Heart left ventricle (tissue), 16 donors: ENCODE results near the gene WDR93. TPM values are rescaled to one million over a fixed set of nuclear protein-coding genes. Genes with fewer than 3 reads are reported as not detected.
A peak's percentile ranks its signal among the peaks of the same experiment; 100 is the strongest.

Experiments
- ATAC-seq, 4 donors: fragments of 200-7000 bp; cut with Tn5 transposase; one replicate each; pipeline ENCODE4 v1.9.1; 2020 to 2022; ENCODE audit warnings: moderate library complexity in 4 of 4, mild to moderate bottlenecking in 3 of 4, moderate number of reproducible peaks in 1 of 4
- DNase-seq, 5 donors: peaks; one replicate each; pipeline ENCODE4 v3.0.0-alpha.2; 2020
- H3K27ac ChIP-seq, 12 donors: fragments of 200-600 bp; sonication (generic) in 4 of 12; one replicate each; pipeline versions ENCODE4 v1.5.0 to v1.8.0; 2016 to 2022; ENCODE audit warnings: mild to moderate bottlenecking in 2 of 12
- H3K27me3 ChIP-seq, 9 donors: fragments of 200-600 bp; sonication (generic) in 2 of 9; one replicate each; pipeline versions ENCODE4 v1.5.1 to v1.8.0; 2016 to 2022; ENCODE audit warnings: mild to moderate bottlenecking in 3 of 9
- H3K36me3 ChIP-seq, 9 donors: fragments of 200-600 bp; sonication (generic) in 2 of 9; one replicate each; pipeline versions ENCODE4 v1.5.0 to v1.8.0; 2018 to 2022; ENCODE audit warnings: mild to moderate bottlenecking in 2 of 9
- H3K4me1 ChIP-seq, 12 donors: fragments of 200-600 bp; sonication (generic) in 4 of 12; one replicate each; pipeline versions ENCODE4 v1.5.0 to v1.8.0; 2016 to 2022; ENCODE audit warnings: mild to moderate bottlenecking in 3 of 12
- H3K4me3 ChIP-seq, 12 donors: fragments of 200-600 bp; sonication (generic) in 4 of 12; one replicate each; pipeline versions ENCODE4 v1.5.0 to v1.8.0; 2017 to 2022; ENCODE audit warnings: mild to moderate bottlenecking in 9 of 12, moderate library complexity in 4 of 12
- H3K9me3 ChIP-seq, 12 donors: fragments of 200-600 bp; sonication (generic) in 4 of 12; one replicate each; pipeline versions ENCODE4 v1.5.0 to v1.8.0; 2016 to 2022; ENCODE audit warnings: mild to moderate bottlenecking in 1 of 12
- POLR2A ChIP-seq, 2 donors: fragments of 450-650 bp; IDR thresholded peaks; one replicate each; pipeline ENCODE4 v1.6.1; 2017; ENCODE audit warnings: antibody characterized with exemption in 2 of 2, mild to moderate bottlenecking in 2 of 2, moderate library complexity in 2 of 2
- WGBS, 4 donors: extraction: QIAGEN DNeasy Blood & Tissue Kit in 2 of 4; methylation state at CpG; one replicate each; pipeline versions ENCODE4 v1.1.5 to v1.1.7; 2013 to 2018; 5-methylcytosine and 5-hydroxymethylcytosine counted together
- intact Hi-C, 10 donors: fragments of 100-400 bp; cut with DNase I; formaldehyde crosslinking; loops; one replicate each; pipeline versions ENCODE4 v1.11.1 to v1.14.2; 2022
- polyA plus RNA-seq, 2 donors: library from polyadenylated mRNA; stranded (reverse); fragments of 200-250 nt; gene quantifications; one replicate each; pipeline ENCODE4 v1.2.3, GENCODE V29; 2013
- total RNA-seq, 9 donors: library from RNA; depleted of rRNA in 2 of 9; stranded (reverse); fragments of >200 nt in 2 of 9; fragmentation: NEBNext Ultra II Directional in 3 of 9; extraction: Animal tissue kit (Norgen Biotek cat#: 25700) in 3 of 9; gene quantifications; one replicate each; pipeline versions ENCODE4 v1.1.0 to v1.2.4, GENCODE V29; 2016 to 2023
- TF ChIP-seq, protein P1 (sequence below), 12 donors: fragments of 200-600 bp; sonication (generic) in 4 of 12; IDR thresholded peaks; one replicate each; pipeline versions ENCODE4 v1.5.0 to v1.8.0; 2018 to 2022; ENCODE audit warnings: antibody characterized with exemption in 12 of 12, mild to moderate bottlenecking in 5 of 12
- donor health status: ischemic (EF 13 %, LVEDD 7.1; RV severe dilation, severe dysfunction).
- donor health status: healthy with polysubstance abuse.
- donor health status: DM: no; HTN: yes; CAD: no.
- donor health status: DM: no; HTN: no; CAD: no.
- donor health status: ischemic (EF 25% LVEDD 6.9; RV normal size, moderate dysfunction).
- donor health status: ischemic (EF 25% LVEDD 5.7; RV mildly dilated, moderate dysfunction).
- donor health status: healthy.
- donor health status: DM: yes; HTN: yes; CAD: no.
- donor health status: ischemic (EF 35%, LVEDD 5.7; RV mildly dilated, moderate dysfunction).
- donor health status: nonischemic (EF 11% LVEDD 7.7; RV severe dilation, severe dysfunction).
- donor health status: DM: yes; HTN: yes; CAD: no.
- donor health status: PGD.
- donor health status: ischemic (EF 29% LVEDD 5.4; RV normal size, mild dysfunction).
- donor health status: nonischemic (EF 23%, LVEDD 6.1; RV moderate dilation, normal function).

WDR93 gene
- total and polyA plus RNA-seq, 11 donors, result 0.10 to 0.21 TPM; not detected in 9

DNA sequence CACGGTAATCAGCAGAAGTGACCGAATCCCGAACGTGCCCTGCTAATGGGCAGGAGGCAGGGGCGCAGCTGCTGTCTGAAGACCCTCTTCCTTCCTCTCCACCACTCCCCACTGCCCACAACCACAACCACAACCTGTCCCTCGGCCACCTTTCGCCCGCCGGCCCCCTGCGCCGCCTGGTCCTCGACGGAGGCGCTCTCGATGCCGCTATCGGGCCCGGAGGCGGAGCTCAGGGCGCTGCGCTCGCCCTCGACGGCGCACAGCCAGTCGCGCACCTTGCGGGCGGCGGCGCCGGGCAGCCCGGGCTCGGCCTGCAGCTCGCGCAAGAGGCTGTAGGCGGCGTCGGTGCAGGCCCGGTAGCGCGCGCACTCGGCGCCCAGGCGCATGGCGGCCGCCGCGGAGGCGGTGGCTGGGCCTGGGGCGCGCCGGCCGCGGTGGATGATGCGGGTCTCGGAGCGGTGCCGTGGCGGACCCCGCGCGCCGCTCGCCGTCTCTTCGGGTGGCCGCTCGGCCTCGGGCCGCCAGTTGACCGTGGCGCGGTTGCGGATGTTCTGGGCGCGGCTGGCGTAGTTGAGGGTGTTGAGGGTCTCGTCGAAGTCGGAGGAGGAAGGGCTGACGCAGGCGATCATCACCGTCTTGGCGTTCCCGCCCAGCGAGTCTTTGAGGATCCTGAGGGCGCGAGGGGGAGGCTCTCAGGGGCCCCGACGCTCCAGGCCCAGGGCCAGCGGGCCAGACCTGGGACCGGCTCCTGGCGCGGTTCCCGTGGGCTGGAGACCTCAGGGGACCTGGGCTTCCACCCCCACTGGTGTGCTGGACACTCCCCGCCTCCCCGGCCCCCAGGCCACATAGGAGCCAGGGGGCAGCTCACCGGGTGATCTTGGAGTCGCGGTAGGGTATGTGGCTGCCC lies 42.3 kb upstream of the WDR93 start:
- WGBS, 4 donors, result 82 to 89% (median 86%) methylated on average over 61 to 102 of the region's 102 CpGs
- Histone ChIP-seq H3K4me3 (no peak overlapping the region), H3K27me3 (no peaks in the 10 kb centered on the region), H3K27ac (no peak overlapping the region), H3K9me3 (no peaks in the 10 kb centered on the region), H3K4me1 (peaks cover 0 to 9% (median 0%) of the 10 kb centered on the region in 12 donors), H3K36me3 (peaks cover 0 to 11% (median 0%) of the 10 kb centered on the region in 9 donors)
- intact Hi-C loops, result loop anchor here in 2 of 10 donors (5.0 to 10.0 kb wide), 2 partner anchors 94 to 96 kb away; no protein-coding TSS in a partner anchor
- TF ChIP-seq, protein P1, sequence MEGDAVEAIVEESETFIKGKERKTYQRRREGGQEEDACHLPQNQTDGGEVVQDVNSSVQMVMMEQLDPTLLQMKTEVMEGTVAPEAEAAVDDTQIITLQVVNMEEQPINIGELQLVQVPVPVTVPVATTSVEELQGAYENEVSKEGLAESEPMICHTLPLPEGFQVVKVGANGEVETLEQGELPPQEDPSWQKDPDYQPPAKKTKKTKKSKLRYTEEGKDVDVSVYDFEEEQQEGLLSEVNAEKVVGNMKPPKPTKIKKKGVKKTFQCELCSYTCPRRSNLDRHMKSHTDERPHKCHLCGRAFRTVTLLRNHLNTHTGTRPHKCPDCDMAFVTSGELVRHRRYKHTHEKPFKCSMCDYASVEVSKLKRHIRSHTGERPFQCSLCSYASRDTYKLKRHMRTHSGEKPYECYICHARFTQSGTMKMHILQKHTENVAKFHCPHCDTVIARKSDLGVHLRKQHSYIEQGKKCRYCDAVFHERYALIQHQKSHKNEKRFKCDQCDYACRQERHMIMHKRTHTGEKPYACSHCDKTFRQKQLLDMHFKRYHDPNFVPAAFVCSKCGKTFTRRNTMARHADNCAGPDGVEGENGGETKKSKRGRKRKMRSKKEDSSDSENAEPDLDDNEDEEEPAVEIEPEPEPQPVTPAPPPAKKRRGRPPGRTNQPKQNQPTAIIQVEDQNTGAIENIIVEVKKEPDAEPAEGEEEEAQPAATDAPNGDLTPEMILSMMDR (IDR thresholded peaks at IDR 0.05), result no peak
- TF ChIP-seq POLR2A (IDR thresholded peaks at IDR 0.05), result no peak
- ATAC-seq (no peak), DNase-seq (peak in 2 of 5 donors; percentile 15 to 42)

DNA sequence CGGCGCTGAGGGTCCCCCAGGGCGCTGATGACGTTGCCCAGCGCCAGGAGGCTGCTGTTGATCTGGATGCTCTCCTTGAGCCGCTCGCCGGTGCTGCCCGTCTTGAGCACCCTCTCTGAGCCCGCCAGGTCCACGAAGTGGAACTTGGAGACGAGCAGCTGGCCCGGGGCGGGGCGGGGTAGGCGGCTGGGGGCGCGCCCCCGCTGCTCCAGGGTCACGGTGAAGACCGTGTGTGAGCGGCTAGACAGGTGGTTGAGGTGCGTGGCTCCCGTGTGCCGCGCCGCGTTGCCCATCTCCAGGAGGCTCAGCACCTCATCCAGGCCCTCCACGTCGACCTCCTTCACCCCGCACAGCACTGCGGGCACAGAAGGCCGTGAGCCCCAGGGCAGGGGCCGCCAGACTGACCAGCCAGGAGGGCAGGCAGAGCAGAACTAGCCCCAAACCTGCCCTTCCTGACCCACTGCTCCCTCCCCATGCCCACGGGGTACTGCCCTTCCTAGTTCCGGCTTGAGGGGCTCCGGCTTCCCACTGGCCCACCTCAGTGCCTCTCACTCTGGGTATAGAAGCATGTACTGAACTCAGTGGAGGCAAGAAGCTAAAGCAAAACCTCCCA lies 41.5 kb upstream of the WDR93 start:
- no peak overlapping the region for H3K27ac ChIP-seq
- no peak overlapping the region for H3K4me3 ChIP-seq
- peaks cover 0 to 10% (median 0%) of the 10 kb centered on the region in 9 donors for H3K36me3 ChIP-seq
- peaks cover 0 to 9% (median 0%) of the 10 kb centered on the region in 12 donors for H3K4me1 ChIP-seq
- ATAC-seq (no peak), DNase-seq (peak in 2 of 5 donors; percentile 15 to 43)
- 96 to 97% (median 97%) methylated on average over 6 to 37 of the region's 37 CpGs for WGBS, 4 donors
- intact Hi-C loops, result loop anchor here in 2 of 10 donors (5.0 to 10.0 kb wide), 2 partner anchors 93 to 96 kb away; no protein-coding TSS in a partner anchor
- peaks cover 0 to under 1% (median 0%) of the 10 kb centered on the region in 9 donors for H3K27me3 ChIP-seq
- no peak for TF ChIP-seq POLR2A (IDR thresholded peaks at IDR 0.05)
- TF ChIP-seq, protein P1 (IDR thresholded peaks at IDR 0.05), result no peak
- H3K9me3 ChIP-seq, result no peaks in the 10 kb centered on the region

DNA sequence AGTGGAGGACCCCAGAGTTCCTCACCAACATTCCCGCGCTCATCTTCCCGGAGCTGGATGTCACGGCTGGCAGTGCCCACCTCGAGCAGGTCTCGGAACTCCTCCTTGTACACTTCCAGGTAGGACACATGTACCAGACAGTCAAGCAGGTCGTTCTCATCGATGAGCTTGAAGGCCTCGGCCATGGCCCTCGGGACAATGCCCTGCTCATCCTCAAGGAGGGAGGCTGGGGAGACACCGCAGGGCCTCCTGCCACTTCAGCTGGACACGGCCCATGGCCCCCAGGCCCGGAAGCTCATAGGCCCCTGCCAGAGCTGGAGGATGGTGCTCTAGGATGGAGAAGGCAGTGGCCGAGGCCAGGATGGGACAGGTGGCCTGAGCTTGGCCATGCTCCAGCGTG lies 40.9 kb upstream of the WDR93 start:
- peak in 1 of 5 donors; percentile 11 for DNase-seq
- H3K4me3 ChIP-seq, result no peak overlapping the region
- peaks cover 0 to 10% (median 0%) of the 10 kb centered on the region in 9 donors for H3K36me3 ChIP-seq
- no peaks in the 10 kb centered on the region for H3K9me3 ChIP-seq
- peaks cover 0 to 6% (median 0%) of the 10 kb centered on the region in 9 donors for H3K27me3 ChIP-seq
- no peak overlapping the region for H3K27ac ChIP-seq
- peaks cover 0 to 13% (median 2%) of the 10 kb centered on the region in 12 donors for H3K4me1 ChIP-seq
- 92 to 97% (median 94%) methylated on average over 12 to 15 of the region's 15 CpGs for WGBS, 4 donors
- intact Hi-C loops, result loop anchor here in 2 of 10 donors (5.0 to 10.0 kb wide), 2 partner anchors 93 to 95 kb away; no protein-coding TSS in a partner anchor
- TF ChIP-seq POLR2A (IDR thresholded peaks at IDR 0.05), result no peak
- TF ChIP-seq, protein P1 (IDR thresholded peaks at IDR 0.05), result no peak
- ATAC-seq, result no peak

DNA sequence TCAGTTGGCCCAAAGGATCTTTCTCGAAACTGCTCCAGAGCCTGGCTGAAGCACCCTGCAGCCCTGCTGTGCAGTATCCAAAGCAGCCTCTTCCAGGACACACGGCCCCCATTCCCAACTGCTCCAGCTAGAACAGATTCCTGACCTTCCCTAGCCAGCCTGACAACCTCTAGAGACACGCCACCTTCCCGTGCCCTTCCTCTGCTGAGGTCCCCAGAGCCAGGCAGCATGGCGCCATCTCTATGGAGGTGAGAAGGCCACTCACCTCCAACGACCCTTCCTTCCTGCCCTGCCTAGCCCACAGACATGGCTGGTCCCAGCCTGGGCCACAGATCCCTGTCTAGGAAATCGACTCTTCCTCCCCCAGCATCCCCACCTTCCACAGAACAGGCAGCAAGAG lies 38.5 kb upstream of the WDR93 start:
- intact Hi-C loops, result no loop called here
- 75 to 87% (median 82%) methylated on average over 7 of the region's 7 CpGs for WGBS, 4 donors

More for the DNA sequence above, 38.5 kb upstream of the WDR93 start:
- H3K9me3 ChIP-seq, result no peaks in the 10 kb centered on the region
- no peak overlapping the region for H3K27ac ChIP-seq
- H3K27me3 ChIP-seq, result peaks cover 0 to 22% (median 0%) of the 10 kb centered on the region in 9 donors
- no peak overlapping the region for H3K4me3 ChIP-seq
- no peak for TF ChIP-seq POLR2A (IDR thresholded peaks at IDR 0.05)
- TF ChIP-seq, protein P1 (IDR thresholded peaks at IDR 0.05), result no peak
- H3K4me1 ChIP-seq, result peaks cover 0 to 18% (median 6%) of the 10 kb centered on the region in 12 donors
- DNase-seq (peak in 1 of 5 donors; percentile 2), ATAC-seq (no peak)
- H3K36me3 ChIP-seq, result peaks cover 0 to 10% (median 0%) of the 10 kb centered on the region in 9 donors
